SK-N-SH treated with all-trans-retinoic acid at 6 μM for 48 hours (cell line): ENCODE measurements around the gene CD40.

ENCODE experiments used
- ATAC-seq: fragments of 200-7000 bp; cut with Tn5 transposase; 3 replicates; pipeline ENCODE4 v1.9.1; 2020; ENCODE audit warnings: mild to moderate bottlenecking, moderate library complexity
- ARNTL ChIP-seq: fragments of 450-650 bp; formaldehyde crosslinking; IDR thresholded peaks from 2 replicates; pipeline ENCODE4 v1.5.0; 2020; ENCODE audit warnings: low read depth, mild to moderate bottlenecking, moderate library complexity, borderline replicate concordance
- BACH2 ChIP-seq: fragments of 250-450 bp; sonication (Bioruptor Pico); IDR thresholded peaks from 2 replicates; pipeline ENCODE4 v1.9.0; 2021; ENCODE audit warnings: mild to moderate bottlenecking, borderline replicate concordance
- CSDC2 ChIP-seq: fragments of 250-450 bp; sonication (Bioruptor Pico); IDR thresholded peaks from 2 replicates; pipeline ENCODE4 v1.5.0; 2020; ENCODE audit warnings: mild to moderate bottlenecking, moderate library complexity
- ESRRG ChIP-seq: fragments of 250-450 bp; sonication (Bioruptor Pico); IDR thresholded peaks from 2 replicates; pipeline ENCODE4 v1.6.1; 2021; ENCODE audit warnings: mild to moderate bottlenecking
- GLIS3 ChIP-seq: fragments of 250-450 bp; sonication (Bioruptor Pico); IDR thresholded peaks from 2 replicates; pipeline ENCODE4 v1.5.0; 2020; ENCODE audit warnings: mild to moderate bottlenecking, moderate library complexity
- ISL1 ChIP-seq: fragments of 250-450 bp; sonication (Bioruptor Pico); IDR thresholded peaks from 2 replicates; pipeline ENCODE4 v2.1.2; 2022; ENCODE audit warnings: mild to moderate bottlenecking, moderate library complexity
- OSR1 ChIP-seq: fragments of 250-450 bp; sonication (Bioruptor Pico); IDR thresholded peaks from 2 replicates; pipeline ENCODE4 v1.8.0; 2022; ENCODE audit warnings: moderate library complexity, mild to moderate bottlenecking, inconsistent platforms
- PPARA ChIP-seq: fragments of 250-450 bp; sonication (Bioruptor Pico); IDR thresholded peaks from 2 replicates; pipeline ENCODE4 v1.5.0; 2020; ENCODE audit warnings: mild to moderate bottlenecking, borderline replicate concordance
- RARB ChIP-seq: fragments of 250-450 bp; sonication (Bioruptor Pico); IDR thresholded peaks from 2 replicates; pipeline ENCODE4 v1.8.0; 2021; ENCODE audit warnings: mild to moderate bottlenecking, moderate library complexity
- SNAI2 ChIP-seq: fragments of 250-450 bp; sonication (Bioruptor Pico); IDR thresholded peaks from 2 replicates; pipeline ENCODE4 v1.5.0; 2020; ENCODE audit warnings: mild to moderate bottlenecking, moderate library complexity
- TOX ChIP-seq: fragments of 250-450 bp; sonication (Bioruptor Pico); IDR thresholded peaks from 2 replicates; pipeline ENCODE4 v1.8.0; 2021; ENCODE audit warnings: mild to moderate bottlenecking, moderate library complexity, borderline replicate concordance
- ZC3H10 ChIP-seq: fragments of 250-450 bp; sonication (Bioruptor Pico); IDR thresholded peaks from 2 replicates; pipeline ENCODE4 v1.5.1; 2021; ENCODE audit warnings: mild to moderate bottlenecking, moderate library complexity
- ZFP3 ChIP-seq: fragments of 250-450 bp; sonication (Bioruptor Pico); IDR thresholded peaks from 2 replicates; pipeline ENCODE4 v1.5.0; 2020; ENCODE audit warnings: mild to moderate bottlenecking, moderate library complexity
- ZNF565 ChIP-seq: fragments of 450-650 bp; formaldehyde crosslinking; conservative IDR thresholded peaks from 2 replicates; pipeline ENCODE4 v1.5.0; 2020; ENCODE audit warnings: low read depth, mild to moderate bottlenecking, moderate library complexity
- ZNF70 ChIP-seq: fragments of 450-650 bp; formaldehyde crosslinking; IDR thresholded peaks from 2 replicates; pipeline ENCODE4 v1.5.0; 2020; ENCODE audit warnings: mild to moderate bottlenecking, moderate library complexity
- ZNF8 ChIP-seq: fragments of 450-650 bp; formaldehyde crosslinking; IDR thresholded peaks from 2 replicates; pipeline ENCODE4 v1.5.0; 2020; ENCODE audit warnings: mild to moderate bottlenecking, moderate library complexity
- TF ChIP-seq, protein P1 (sequence below): fragments of 250-450 bp; sonication (Bioruptor Pico); IDR thresholded peaks from 2 replicates; pipeline ENCODE4 v1.8.0; 2021; ENCODE audit warnings: low read depth, mild to moderate bottlenecking, moderate library complexity, borderline replicate concordance
- TF ChIP-seq, protein P2 (sequence below): fragments of 250-450 bp; sonication (Bioruptor Pico); IDR thresholded peaks from 2 replicates; pipeline ENCODE4 v1.5.0; 2020; ENCODE audit warnings: mild to moderate bottlenecking, moderate library complexity
- TF ChIP-seq, protein P3 (sequence below): fragments of 250-450 bp; sonication (Bioruptor Pico); IDR thresholded peaks from 2 replicates; pipeline ENCODE4 v1.5.1; 2020; ENCODE audit warnings: low read depth, mild to moderate bottlenecking, moderate library complexity
- TF ChIP-seq, protein P4 (sequence below): fragments of 250-450 bp; sonication (Bioruptor Pico); IDR thresholded peaks from 2 replicates; pipeline ENCODE4 v1.5.1; 2021; ENCODE audit warnings: mild to moderate bottlenecking, moderate library complexity
- TF ChIP-seq, protein P5 (sequence below): fragments of 250-450 bp; sonication (Bioruptor Pico); IDR thresholded peaks from 2 replicates; pipeline ENCODE4 v1.8.0; 2020; ENCODE audit warnings: mild to moderate bottlenecking, moderate library complexity, borderline replicate concordance

Gene CD40

DNA sequence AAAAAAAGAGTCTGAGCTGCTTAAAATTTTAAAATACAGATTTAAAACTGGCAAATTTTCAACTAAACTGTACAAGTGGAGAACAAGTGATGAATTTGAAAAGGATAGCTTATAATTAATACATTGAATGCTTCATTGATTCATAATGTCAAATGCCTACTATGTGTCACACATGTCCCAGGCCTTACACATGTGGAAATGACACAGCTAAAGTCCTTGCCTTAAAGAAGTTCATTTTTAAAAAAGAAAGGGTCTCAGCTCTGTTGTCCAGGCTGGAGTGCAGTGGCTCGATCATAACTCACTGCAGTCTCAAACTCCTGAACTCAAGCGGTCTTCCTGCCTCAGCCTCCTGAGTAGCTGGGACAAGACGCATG, 33.3 kb upstream of the CD40 start:
- no peak for ATAC-seq
- TF ChIP-seq ZNF565 (CRISPR knock-in tag) = no peak
- no peak for TF ChIP-seq CSDC2 (CRISPR knock-in tag)
- TF ChIP-seq SNAI2 (CRISPR knock-in tag) = no peak
- TF ChIP-seq ESRRG (CRISPR knock-in tag) = no peak
- no peak for TF ChIP-seq RARB
- TF ChIP-seq ZC3H10 (CRISPR knock-in tag) = no peak
- no peak for TF ChIP-seq TOX
- TF ChIP-seq, protein P1, sequence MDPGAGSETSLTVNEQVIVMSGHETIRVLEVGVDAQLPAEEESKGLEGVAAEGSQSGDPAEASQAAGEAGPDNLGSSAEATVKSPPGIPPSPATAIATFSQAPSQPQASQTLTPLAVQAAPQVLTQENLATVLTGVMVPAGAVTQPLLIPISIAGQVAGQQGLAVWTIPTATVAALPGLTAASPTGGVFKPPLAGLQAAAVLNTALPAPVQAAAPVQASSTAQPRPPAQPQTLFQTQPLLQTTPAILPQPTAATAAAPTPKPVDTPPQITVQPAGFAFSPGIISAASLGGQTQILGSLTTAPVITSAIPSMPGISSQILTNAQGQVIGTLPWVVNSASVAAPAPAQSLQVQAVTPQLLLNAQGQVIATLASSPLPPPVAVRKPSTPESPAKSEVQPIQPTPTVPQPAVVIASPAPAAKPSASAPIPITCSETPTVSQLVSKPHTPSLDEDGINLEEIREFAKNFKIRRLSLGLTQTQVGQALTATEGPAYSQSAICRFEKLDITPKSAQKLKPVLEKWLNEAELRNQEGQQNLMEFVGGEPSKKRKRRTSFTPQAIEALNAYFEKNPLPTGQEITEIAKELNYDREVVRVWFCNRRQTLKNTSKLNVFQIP (CRISPR knock-in tag) = no peak
- TF ChIP-seq, protein P2, sequence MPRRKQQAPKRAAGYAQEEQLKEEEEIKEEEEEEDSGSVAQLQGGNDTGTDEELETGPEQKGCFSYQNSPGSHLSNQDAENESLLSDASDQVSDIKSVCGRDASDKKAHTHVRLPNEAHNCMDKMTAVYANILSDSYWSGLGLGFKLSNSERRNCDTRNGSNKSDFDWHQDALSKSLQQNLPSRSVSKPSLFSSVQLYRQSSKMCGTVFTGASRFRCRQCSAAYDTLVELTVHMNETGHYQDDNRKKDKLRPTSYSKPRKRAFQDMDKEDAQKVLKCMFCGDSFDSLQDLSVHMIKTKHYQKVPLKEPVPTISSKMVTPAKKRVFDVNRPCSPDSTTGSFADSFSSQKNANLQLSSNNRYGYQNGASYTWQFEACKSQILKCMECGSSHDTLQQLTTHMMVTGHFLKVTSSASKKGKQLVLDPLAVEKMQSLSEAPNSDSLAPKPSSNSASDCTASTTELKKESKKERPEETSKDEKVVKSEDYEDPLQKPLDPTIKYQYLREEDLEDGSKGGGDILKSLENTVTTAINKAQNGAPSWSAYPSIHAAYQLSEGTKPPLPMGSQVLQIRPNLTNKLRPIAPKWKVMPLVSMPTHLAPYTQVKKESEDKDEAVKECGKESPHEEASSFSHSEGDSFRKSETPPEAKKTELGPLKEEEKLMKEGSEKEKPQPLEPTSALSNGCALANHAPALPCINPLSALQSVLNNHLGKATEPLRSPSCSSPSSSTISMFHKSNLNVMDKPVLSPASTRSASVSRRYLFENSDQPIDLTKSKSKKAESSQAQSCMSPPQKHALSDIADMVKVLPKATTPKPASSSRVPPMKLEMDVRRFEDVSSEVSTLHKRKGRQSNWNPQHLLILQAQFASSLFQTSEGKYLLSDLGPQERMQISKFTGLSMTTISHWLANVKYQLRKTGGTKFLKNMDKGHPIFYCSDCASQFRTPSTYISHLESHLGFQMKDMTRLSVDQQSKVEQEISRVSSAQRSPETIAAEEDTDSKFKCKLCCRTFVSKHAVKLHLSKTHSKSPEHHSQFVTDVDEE (CRISPR knock-in tag) = no peak
- TF ChIP-seq, protein P3, sequence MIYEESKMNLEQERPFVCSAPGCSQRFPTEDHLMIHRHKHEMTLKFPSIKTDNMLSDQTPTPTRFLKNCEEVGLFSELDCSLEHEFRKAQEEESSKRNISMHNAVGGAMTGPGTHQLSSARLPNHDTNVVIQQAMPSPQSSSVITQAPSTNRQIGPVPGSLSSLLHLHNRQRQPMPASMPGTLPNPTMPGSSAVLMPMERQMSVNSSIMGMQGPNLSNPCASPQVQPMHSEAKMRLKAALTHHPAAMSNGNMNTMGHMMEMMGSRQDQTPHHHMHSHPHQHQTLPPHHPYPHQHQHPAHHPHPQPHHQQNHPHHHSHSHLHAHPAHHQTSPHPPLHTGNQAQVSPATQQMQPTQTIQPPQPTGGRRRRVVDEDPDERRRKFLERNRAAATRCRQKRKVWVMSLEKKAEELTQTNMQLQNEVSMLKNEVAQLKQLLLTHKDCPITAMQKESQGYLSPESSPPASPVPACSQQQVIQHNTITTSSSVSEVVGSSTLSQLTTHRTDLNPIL (CRISPR knock-in tag) = no peak
- TF ChIP-seq GLIS3 = no peak
- no peak for TF ChIP-seq ARNTL (CRISPR knock-in tag)
- no peak for TF ChIP-seq PPARA (CRISPR knock-in tag)
- TF ChIP-seq OSR1 = no peak

DNA sequence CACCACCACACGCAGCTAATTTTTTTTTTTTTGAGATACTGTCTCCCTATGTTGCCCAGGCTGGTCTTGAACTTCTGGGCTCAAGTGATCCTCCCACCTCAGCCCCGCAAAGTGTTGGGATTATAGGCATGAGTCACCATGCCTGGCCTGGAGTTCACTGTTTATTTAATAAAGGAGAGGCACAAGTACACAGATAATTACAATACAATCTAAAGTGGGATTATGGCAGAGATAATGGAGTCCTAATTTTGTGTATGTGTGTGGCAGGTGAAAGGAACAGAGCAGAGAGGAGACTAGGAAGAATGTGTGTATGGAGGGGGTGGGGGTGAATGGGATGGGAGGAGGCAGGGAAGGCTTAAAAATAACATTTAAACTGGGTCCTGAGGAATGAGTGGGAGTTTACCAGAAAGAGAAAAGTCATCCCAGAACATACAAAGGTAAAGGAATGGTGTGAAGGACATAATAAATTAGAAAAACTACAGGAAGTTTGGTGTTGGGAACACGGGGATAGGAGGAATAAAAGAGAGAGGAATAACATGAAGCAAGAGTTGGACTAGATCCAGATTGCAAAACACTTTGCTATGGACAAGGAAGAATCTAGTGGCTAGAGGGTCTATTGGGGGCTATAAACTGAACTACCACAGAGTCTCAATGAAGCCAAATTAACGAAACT, 32.8 kb upstream of the CD40 start:
- no peak for ATAC-seq
- TF ChIP-seq RARB (no peak), CSDC2 (CRISPR knock-in tag) (no peak), ESRRG (CRISPR knock-in tag) (no peak), TOX (no peak), ARNTL (CRISPR knock-in tag) (no peak), ZFP3 (no peak), SNAI2 (CRISPR knock-in tag) (no peak), ZC3H10 (CRISPR knock-in tag) (no peak), ZNF8 (CRISPR knock-in tag) (no peak), ZNF565 (CRISPR knock-in tag) (no peak), GLIS3 (no peak), OSR1 (no peak), ZNF70 (CRISPR knock-in tag) (no peak), ISL1 (CRISPR knock-in tag) (no peak), BACH2 (no peak)
- TF ChIP-seq, protein P4, sequence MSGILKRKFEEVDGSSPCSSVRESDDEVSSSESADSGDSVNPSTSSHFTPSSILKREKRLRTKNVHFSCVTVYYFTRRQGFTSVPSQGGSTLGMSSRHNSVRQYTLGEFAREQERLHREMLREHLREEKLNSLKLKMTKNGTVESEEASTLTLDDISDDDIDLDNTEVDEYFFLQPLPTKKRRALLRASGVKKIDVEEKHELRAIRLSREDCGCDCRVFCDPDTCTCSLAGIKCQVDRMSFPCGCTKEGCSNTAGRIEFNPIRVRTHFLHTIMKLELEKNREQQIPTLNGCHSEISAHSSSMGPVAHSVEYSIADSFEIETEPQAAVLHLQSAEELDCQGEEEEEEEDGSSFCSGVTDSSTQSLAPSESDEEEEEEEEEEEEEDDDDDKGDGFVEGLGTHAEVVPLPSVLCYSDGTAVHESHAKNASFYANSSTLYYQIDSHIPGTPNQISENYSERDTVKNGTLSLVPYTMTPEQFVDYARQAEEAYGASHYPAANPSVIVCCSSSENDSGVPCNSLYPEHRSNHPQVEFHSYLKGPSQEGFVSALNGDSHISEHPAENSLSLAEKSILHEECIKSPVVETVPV (CRISPR knock-in tag) = no peak
- TF ChIP-seq, protein P5, sequence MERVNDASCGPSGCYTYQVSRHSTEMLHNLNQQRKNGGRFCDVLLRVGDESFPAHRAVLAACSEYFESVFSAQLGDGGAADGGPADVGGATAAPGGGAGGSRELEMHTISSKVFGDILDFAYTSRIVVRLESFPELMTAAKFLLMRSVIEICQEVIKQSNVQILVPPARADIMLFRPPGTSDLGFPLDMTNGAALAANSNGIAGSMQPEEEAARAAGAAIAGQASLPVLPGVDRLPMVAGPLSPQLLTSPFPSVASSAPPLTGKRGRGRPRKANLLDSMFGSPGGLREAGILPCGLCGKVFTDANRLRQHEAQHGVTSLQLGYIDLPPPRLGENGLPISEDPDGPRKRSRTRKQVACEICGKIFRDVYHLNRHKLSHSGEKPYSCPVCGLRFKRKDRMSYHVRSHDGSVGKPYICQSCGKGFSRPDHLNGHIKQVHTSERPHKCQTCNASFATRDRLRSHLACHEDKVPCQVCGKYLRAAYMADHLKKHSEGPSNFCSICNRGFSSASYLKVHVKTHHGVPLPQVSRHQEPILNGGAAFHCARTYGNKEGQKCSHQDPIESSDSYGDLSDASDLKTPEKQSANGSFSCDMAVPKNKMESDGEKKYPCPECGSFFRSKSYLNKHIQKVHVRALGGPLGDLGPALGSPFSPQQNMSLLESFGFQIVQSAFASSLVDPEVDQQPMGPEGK = no peak
- TF ChIP-seq, protein P2 (CRISPR knock-in tag) = no peak
- TF ChIP-seq, protein P1 (CRISPR knock-in tag) = no peak
- TF ChIP-seq, protein P3 (CRISPR knock-in tag) = no peak
